Measurements from ENCODE around the gene MORN4. TPM values are rescaled to one million over a fixed set of nuclear protein-coding genes. Genes with fewer than 3 reads are reported as not detected.

MORN4 gene
- total RNA-seq, 4 donors from 2014 or later: 0.35 to 1.4 (median 0.54) TPM; not detected in 1

GRCh38 chr10:97575127-97575668 is 58.1 kb downstream of the MORN4 start:
- peaks cover 0 to 8% (median 0%) of the 10 kb centered on the region in 4 donors for H3K4me1 ChIP-seq
- TF ChIP-seq CTCF (IDR thresholded peaks at IDR 0.05): no peak
- TF ChIP-seq POLR2A (IDR thresholded peaks at IDR 0.05): no peak
- H3K4me3 ChIP-seq: no peak overlapping the region
- no peaks in the 10 kb centered on the region for H3K36me3 ChIP-seq
- H3K27ac ChIP-seq: no peak overlapping the region
- DNase-seq: no peak
- H3K9me3 ChIP-seq: no peaks in the 10 kb centered on the region
- no peaks in the 10 kb centered on the region for H3K27me3 ChIP-seq

- Histone ChIP-seq H3K4me3 (no peak overlapping the region), H3K27ac (no peak overlapping the region), H3K9me3 (no peaks in the 10 kb centered on the region), H3K36me3 (no peaks in the 10 kb centered on the region), H3K27me3 (no peaks in the 10 kb centered on the region), H3K4me1 (peaks cover 0 to 8% (median 0%) of the 10 kb centered on the region in 4 donors)
- TF ChIP-seq POLR2A (IDR thresholded peaks at IDR 0.05): no peak
- no peak for TF ChIP-seq CTCF (IDR thresholded peaks at IDR 0.05)
- peak in 2 of 3 donors; percentile 69 to 74 for DNase-seq
These were observed 58.8 kb downstream of the MORN4 start for GRCh38 chr10:97574374-97575126.

- Histone ChIP-seq H3K36me3 (no peaks in the 10 kb centered on the region), H3K27ac (no peak overlapping the region), H3K27me3 (no peaks in the 10 kb centered on the region), H3K9me3 (no peaks in the 10 kb centered on the region), H3K4me3 (no peak overlapping the region), H3K4me1 (peaks cover 0 to 8% (median 0%) of the 10 kb centered on the region in 4 donors)
- DNase-seq: no peak
- TF ChIP-seq POLR2A (IDR thresholded peaks at IDR 0.05): no peak
- TF ChIP-seq CTCF (IDR thresholded peaks at IDR 0.05): no peak
These were observed 59.6 kb downstream of the MORN4 start for GRCh38 chr10:97573672-97574071.

- Histone ChIP-seq H3K36me3 (no peaks in the 10 kb centered on the region), H3K27me3 (no peaks in the 10 kb centered on the region), H3K27ac (no peak overlapping the region), H3K9me3 (no peaks in the 10 kb centered on the region), H3K4me3 (no peak overlapping the region), H3K4me1 (peaks cover 0 to 8% (median 0%) of the 10 kb centered on the region in 4 donors)
- TF ChIP-seq CTCF (IDR thresholded peaks at IDR 0.05): no peak
- no peak for TF ChIP-seq POLR2A (IDR thresholded peaks at IDR 0.05)
- no peak for DNase-seq
These were observed 60.3 kb downstream of the MORN4 start for GRCh38 chr10:97573021-97573420.

- Histone ChIP-seq H3K36me3 (no peaks in the 10 kb centered on the region), H3K9me3 (no peaks in the 10 kb centered on the region), H3K27me3 (no peaks in the 10 kb centered on the region), H3K4me3 (no peak within 1 kb of the TSS), H3K4me1 (peaks cover 0 to 8% (median 0%) of the 10 kb centered on the region in 4 donors), H3K27ac (no peak within 1 kb of the TSS)
- TF ChIP-seq CTCF (IDR thresholded peaks at IDR 0.05) (peak in 5 of 6 experiments; percentile 34 to 84 (median 82)), POLR2A (IDR thresholded peaks at IDR 0.05) (no peak)
- DNase-seq: peak; percentile 22 to 85 (median 79)
These were observed 60.9 kb downstream of the MORN4 start, which contains the start of gene ANKRD2 for GRCh38 chr10:97572214-97572989. Gene ANKRD2, plus strand, starts transcription at chr10:97572779. Its CDS starts 10 bp downstream, at chr10:97572789.

Data from Peyer's patch (tissue), 4 donors.